Chondrocyte (in vitro differentiated cells): ENCODE results near the gene PACSIN1. TPM values are rescaled to one million over a fixed set of nuclear protein-coding genes. Genes with fewer than 3 reads are reported as not detected.

Experiments
- DNase-seq: peaks from one replicate; pipeline ENCODE4 v3.0.0; 2021; ENCODE audit warnings: mixed read lengths, low spot score
- H3K27ac Mint-ChIP-seq: one replicate; pipeline ENCODE4 v1.8.0; 2021; ENCODE audit warnings: mild to moderate bottlenecking, moderate library complexity, mixed read lengths; ENCODE audit not compliant: unreplicated experiment
- H3K27me3 Mint-ChIP-seq: 2 replicates; pipeline ENCODE4 v1.8.0; 2021; ENCODE audit warnings: low read depth, mixed read lengths
- H3K36me3 Mint-ChIP-seq: 2 replicates; pipeline ENCODE4 v1.8.0; 2021; ENCODE audit warnings: low read depth, mixed read lengths
- H3K4me1 Mint-ChIP-seq: 2 replicates; pipeline ENCODE4 v1.8.0; 2021; ENCODE audit warnings: low read depth, mild to moderate bottlenecking, mixed read lengths
- H3K4me3 Mint-ChIP-seq: one replicate; pipeline ENCODE4 v1.8.0; 2021; ENCODE audit warnings: mild to moderate bottlenecking, moderate library complexity, mixed read lengths; ENCODE audit not compliant: unreplicated experiment
- H3K9me3 Mint-ChIP-seq: 2 replicates; pipeline ENCODE4 v1.8.0; 2021; ENCODE audit warnings: low read depth, mixed read lengths
- CTCF ChIP-seq: fragments of 200-600 bp; sonication (generic); IDR thresholded peaks from 2 replicates; pipeline ENCODE4 v1.5.0; 2021; ENCODE audit warnings: antibody characterized with exemption, mild to moderate bottlenecking, moderate library complexity
- long read RNA-seq: library from polyadenylated mRNA; stranded (forward); transcript quantifications from one replicate; pipeline ENCODE4 v2.0.0, GENCODE V29; 2021
- total RNA-seq: library from RNA; stranded (reverse); gene quantifications from 3 replicates; pipeline ENCODE4 v1.2.1, GENCODE V29; 2021

The PACSIN1 gene
- 0.15 to 0.21 TPM in 2 of 3 replicates, not detected in the other for total RNA-seq
- long read RNA-seq = 0 reads

GRCh38 chr6:34465531-34466241 is at the start of gene PACSIN1:
Gene PACSIN1 (plus strand): TSS chr6:34466076. CDS start chr6:34526306, 60,230 bp downstream.
- no peak for DNase-seq
- no peak within 1 kb of the TSS for H3K27ac Mint-ChIP-seq
- H3K9me3 Mint-ChIP-seq = no peaks in the 10 kb centered on the region

GRCh38 chr6:34416877-34417371 is 49.0 kb upstream of the PACSIN1 start:
- H3K36me3 Mint-ChIP-seq = peaks cover 28% of the 10 kb centered on the region
- H3K9me3 Mint-ChIP-seq = no peaks in the 10 kb centered on the region
- no peaks in the 10 kb centered on the region for H3K27me3 Mint-ChIP-seq
- no peak overlapping the region for H3K27ac Mint-ChIP-seq
- peaks cover 3% of the 10 kb centered on the region for H3K4me1 Mint-ChIP-seq
- no peak overlapping the region for H3K4me3 Mint-ChIP-seq
- no peak for DNase-seq
- TF ChIP-seq CTCF = no peak

More at GRCh38 chr6:34465531-34466241, at the start of gene PACSIN1:
- peaks cover 6% of the 10 kb centered on the region for H3K4me1 Mint-ChIP-seq
- no peak for TF ChIP-seq CTCF
- no peaks in the 10 kb centered on the region for H3K36me3 Mint-ChIP-seq
- H3K27me3 Mint-ChIP-seq = peaks cover 14% of the 10 kb centered on the region
- H3K4me3 Mint-ChIP-seq = peak within 1 kb of the TSS; percentile 62

- H3K4me3 Mint-ChIP-seq = no peak overlapping the region
- TF ChIP-seq CTCF = no peak
- peaks cover 33% of the 10 kb centered on the region for H3K36me3 Mint-ChIP-seq
- H3K9me3 Mint-ChIP-seq = no peaks in the 10 kb centered on the region
- no peaks in the 10 kb centered on the region for H3K27me3 Mint-ChIP-seq
- DNase-seq = no peak
- no peak overlapping the region for H3K27ac Mint-ChIP-seq
- peaks cover 8% of the 10 kb centered on the region for H3K4me1 Mint-ChIP-seq
These were observed 47.5 kb upstream of the PACSIN1 start for GRCh38 chr6:34418367-34418766.

- no peak for TF ChIP-seq CTCF
- Mint-ChIP-seq H3K4me1 (peaks cover 22% of the 10 kb centered on the region), H3K9me3 (no peaks in the 10 kb centered on the region), H3K36me3 (peaks cover 30% of the 10 kb centered on the region), H3K27ac (no peak overlapping the region), H3K4me3 (no peak overlapping the region), H3K27me3 (no peaks in the 10 kb centered on the region)
- DNase-seq = no peak
These were observed 42.6 kb upstream of the PACSIN1 start for GRCh38 chr6:34423254-34423653.

- no peak for TF ChIP-seq CTCF
- H3K36me3 Mint-ChIP-seq = peaks cover 25% of the 10 kb centered on the region
- H3K27me3 Mint-ChIP-seq = no peaks in the 10 kb centered on the region
- H3K27ac Mint-ChIP-seq = peak overlapping the region; percentile 97
- no peak for DNase-seq
- peaks cover 22% of the 10 kb centered on the region for H3K4me1 Mint-ChIP-seq
- H3K9me3 Mint-ChIP-seq = no peaks in the 10 kb centered on the region
- peak overlapping the region; percentile 99 for H3K4me3 Mint-ChIP-seq
These were observed 41.4 kb upstream of the PACSIN1 start for GRCh38 chr6:34424200-34425131.
